Measurements from ENCODE around the gene SLC23A2. TPM values are rescaled to one million over a fixed set of nuclear protein-coding genes. Genes with fewer than 3 reads are reported as not detected.
"Not testable (repeated sequence)": the region's sequence is repeated elsewhere in the genome, so short reads cannot be mapped to it uniquely, and the experiment has no call there.

SLC23A2 gene
- total RNA-seq, 1 experiment from 2014 or later = 21.1 TPM

DNA sequence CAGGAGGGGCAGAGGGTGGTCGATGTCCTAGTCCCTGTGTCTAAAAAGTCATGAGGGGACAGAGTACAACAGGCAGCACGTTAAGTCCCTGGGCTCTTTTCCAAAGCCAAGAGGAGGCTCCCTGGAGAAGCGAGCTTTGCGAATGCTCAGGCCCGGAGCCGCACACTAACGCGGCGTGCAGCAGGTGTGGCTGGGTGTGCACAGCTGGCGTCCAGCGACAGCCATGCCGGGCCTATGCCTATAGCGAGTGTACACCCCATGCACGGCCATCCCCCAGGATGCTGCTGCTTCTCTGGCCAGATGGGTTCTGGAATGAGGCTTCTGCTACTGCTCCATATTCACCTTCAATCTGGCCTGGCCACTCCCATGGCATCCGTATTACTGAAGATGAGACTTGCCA, 148.3 kb downstream of the SLC23A2 start:
- no peak for DNase-seq (ENCODE audit: low read depth)

GRCh38 chr20:4850960-4851359, 150.3 kb downstream of the SLC23A2 start:
- no peak for DNase-seq (ENCODE audit: low read depth)

DNA sequence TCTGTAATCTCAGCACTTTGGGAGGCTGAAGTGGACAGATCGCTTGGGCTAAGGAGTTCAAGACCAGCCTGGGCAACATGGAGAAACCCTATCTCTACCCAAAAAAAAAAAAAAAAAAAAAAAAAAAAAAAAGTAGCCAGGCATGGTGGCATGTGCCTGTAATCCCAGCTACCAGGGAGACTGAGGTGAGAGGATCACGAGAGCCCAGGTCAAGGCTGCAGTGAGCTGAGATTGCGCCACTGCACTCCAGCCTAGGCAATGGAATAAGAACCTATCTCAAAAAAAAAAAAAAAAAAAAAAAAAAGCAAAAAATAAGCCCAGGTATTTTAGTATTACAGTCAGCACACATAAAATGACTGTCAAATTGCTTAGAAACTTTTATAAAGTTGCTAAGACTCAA, 152.5 kb downstream of the SLC23A2 start:
- not testable (repeated sequence) for DNase-seq (ENCODE audit: low read depth)

- DNase-seq (ENCODE audit: low read depth) = no peak
Observed at GRCh38 chr20:4848041-4848440, 153.3 kb downstream of the SLC23A2 start.

GRCh38 chr20:4846821-4847220, 154.5 kb downstream of the SLC23A2 start:
- DNase-seq (ENCODE audit: low read depth) = no peak

GRCh38 chr20:4844751-4845465, 156.4 kb downstream of the SLC23A2 start:
- DNase-seq (ENCODE audit: low read depth) = no peak

DNA sequence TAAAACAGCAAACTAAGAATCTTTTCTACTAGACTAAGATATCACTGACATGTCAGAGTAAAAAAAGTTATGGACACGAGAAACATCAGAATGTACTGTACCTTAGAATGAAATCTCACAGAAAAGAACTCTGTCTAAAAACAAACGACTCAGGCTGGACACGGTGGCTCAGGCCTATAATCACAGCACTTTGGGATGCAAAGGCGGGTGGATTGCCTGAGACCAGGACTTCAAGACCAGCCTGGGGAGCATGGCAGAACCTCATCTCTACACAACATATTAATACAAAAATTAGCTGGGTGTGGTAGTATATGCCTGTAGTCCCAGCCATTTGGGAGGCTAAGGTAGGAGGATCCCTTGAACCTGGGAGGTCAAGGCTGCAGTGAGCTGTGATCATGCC, 157.0 kb downstream of the SLC23A2 start:
- DNase-seq (ENCODE audit: low read depth) = no peak

DNA sequence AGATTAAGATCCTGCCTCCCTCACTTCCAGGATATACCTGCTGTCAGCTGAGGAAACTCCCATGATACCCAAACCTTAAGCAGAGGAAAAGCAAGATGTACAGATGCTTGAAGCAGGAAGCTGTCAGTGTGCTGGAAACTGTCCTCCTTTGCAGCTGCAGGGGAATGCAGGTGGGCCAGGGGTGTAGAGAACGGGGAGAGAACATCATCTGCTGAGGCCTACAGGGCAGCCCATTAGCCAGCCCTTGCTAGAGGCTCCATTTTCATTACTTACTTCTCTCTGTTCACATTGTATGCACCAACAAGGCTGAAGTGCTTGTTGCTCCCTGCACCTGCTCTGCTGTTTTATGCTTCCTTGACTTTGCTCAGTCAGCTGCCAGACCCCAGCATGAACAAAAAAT, 160.5 kb downstream of the SLC23A2 start:
- DNase-seq (ENCODE audit: low read depth) = no peak

GRCh38 chr20:4838526-4838925, 162.8 kb downstream of the SLC23A2 start:
- no peak for DNase-seq (ENCODE audit: low read depth)

- no peak for DNase-seq (ENCODE audit: low read depth)
Observed at GRCh38 chr20:4837760-4838159, 163.6 kb downstream of the SLC23A2 start.

DNA sequence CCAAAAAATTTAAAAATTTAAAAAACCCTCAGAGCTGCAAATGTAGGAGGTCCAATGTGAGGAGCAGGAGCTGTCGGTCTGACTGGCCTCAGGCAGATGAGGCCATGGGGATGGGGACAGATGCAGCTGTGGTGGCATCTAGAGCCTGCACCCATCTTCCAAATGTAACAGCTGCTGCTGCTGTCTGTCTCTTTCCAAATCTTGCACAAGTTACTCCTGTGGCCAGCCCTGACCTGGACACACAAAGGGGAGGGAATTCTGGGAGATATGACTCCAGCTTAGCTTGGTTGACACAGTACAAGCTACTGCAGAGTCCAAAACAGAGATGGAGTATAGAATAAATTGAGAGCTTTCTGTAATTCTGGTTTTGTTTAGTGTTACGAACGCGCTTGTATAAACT, 164.4 kb downstream of the SLC23A2 start:
- DNase-seq (ENCODE audit: low read depth) = no peak

GRCh38 chr20:4836473-4836872, 164.8 kb downstream of the SLC23A2 start:
- no peak for DNase-seq (ENCODE audit: low read depth)

DNA sequence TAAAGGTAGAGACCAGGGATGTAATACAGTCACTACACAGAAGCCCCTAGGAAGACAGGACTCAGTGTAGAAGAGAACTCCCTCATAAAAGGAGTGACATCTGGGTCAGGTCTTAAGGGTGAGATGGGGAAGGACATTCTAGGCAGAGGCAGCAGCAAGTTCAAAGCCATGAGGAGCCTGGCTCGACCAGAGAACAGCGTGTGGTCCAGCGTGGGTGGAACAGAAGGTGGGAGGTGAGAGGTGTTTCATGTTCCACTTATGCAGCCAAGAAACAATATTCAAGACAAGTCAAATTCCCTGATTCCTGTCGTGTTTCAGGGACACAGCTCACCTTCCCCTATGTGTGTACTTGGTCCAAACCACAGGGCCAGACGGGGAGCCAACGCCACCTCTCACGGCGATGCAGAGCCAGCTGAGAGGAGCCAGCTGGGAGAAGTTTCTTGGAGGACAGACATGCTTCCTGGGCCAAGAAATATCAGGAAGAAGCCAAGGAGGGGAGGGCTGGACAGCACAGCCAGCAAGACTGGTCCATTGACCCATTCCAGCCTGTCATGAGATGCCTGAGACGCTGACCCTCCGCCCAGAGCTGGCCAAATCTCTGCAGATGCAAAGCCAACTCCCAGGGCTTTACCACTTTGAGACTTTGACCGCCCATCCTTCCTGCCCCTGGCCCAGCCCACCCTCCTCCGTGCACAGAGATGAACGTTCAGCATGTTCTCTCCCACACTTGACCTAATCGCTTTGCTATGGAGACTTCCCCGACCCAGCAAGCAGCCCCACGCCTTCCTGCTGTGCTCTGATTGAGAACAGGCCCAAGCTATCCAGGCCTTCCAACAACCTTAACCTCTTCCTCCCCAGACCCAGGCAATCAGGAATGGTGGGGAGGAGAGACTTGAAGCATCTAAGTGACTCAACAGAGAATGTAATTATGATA, 165.8 kb downstream of the SLC23A2 start:
- no peak for DNase-seq (ENCODE audit: low read depth)

GRCh38 chr20:4833074-4833728, 168.1 kb downstream of the SLC23A2 start:
- no peak for DNase-seq (ENCODE audit: low read depth)

DNA sequence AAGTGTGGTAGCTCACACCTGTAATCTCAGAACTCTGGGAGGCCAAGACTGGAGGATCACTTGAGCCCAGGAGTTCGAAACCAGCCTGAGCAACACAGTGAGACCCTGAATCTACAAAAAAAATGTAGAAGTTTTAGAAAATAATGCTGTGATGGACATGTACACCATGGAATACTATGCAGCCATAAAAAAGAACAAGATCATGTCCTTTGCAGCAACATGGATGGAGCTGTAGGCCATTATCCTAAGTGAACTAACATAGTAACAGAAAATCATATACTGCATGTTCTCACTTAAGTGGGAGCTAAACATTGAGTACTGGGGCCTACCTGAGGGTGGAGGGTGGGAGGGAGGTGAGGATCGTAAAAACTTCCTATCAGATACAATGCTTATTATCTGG, 168.8 kb downstream of the SLC23A2 start:
- no peak for DNase-seq (ENCODE audit: low read depth)

DNA sequence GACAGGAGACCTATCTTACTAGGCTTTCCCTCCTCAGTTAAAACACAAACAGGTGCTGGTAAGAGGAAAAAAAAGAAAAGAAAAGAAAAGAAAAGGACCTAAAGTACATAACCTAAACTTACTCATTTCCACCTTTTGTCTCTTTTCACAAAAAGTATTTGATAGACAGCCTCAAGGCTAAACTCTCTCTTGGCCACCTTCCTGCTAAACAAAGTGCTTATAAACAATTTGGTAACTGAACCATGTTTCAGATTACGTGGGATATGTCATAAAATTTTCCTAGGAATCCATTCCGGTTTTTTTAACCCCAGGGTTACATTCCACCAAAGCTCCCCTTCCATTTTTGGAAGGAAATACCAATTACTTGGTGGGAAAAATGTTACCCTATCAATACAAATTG, 170.6 kb downstream of the SLC23A2 start:
- DNase-seq (ENCODE audit: low read depth) = no peak

DNA sequence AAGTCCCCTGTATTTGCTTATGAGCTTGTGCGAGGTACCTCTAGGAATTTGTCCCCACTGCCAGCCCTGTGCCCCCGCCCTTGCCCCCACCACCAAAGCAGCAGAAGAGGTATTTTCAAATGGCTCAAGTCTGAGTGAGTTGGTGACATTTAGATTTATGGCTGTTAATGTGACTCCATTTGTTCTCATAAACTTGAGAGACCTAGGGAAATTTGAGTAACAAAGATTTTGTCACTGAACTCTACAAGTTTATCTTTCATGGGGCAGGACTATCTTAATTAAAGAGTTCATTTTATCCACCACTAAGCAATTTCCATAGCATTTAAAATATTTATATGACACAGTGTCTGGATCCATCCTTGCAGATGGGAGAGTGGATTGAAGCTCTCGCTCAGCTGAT, 171.1 kb downstream of the SLC23A2 start:
- no peak for DNase-seq (ENCODE audit: low read depth)

GRCh38 chr20:4829514-4830215, 171.6 kb downstream of the SLC23A2 start:
- DNase-seq (ENCODE audit: low read depth) = no peak

GRCh38 chr20:4828830-4829513, 172.3 kb downstream of the SLC23A2 start:
- DNase-seq (ENCODE audit: low read depth) = no peak

GRCh38 chr20:4821590-4821989, 179.7 kb downstream of the SLC23A2 start:
- DNase-seq (ENCODE audit: low read depth) = no peak

Measured in HT1080 (cell line).